MM.1S (cell line): Measurements from ENCODE around the gene TUBA1A.

Experiments
- CTCF ChIP-seq: fragments of 300-600 bp; sonication (generic); IDR thresholded peaks from 2 replicates; pipeline ENCODE4 v1.5.1; 2016; ENCODE audit warnings: antibody characterized with exemption, low read length, mixed read lengths
- EZH2 ChIP-seq: fragments of 300-600 bp; sonication (generic); optimal IDR thresholded peaks from 2 replicates; pipeline ENCODE3; 2017; ENCODE audit warnings: low read depth, mild to moderate bottlenecking, antibody characterized with exemption, low read length, mixed read lengths

GRCh38 chr12:49138999-49139398 is 49.9 kb downstream of the TUBA1A start:
- TF ChIP-seq CTCF (no peak), EZH2 (no peak)
